Stimulated activated memory B cell treated with anti-CD40 and anti-IgM and Interleukin-4, amounts not matched to agents 10 μg/mL and 1 μg/mL and 100 μg/mL, for 72 hours (primary cell): Measurements from ENCODE around the gene CETP.
"Not testable (repeated sequence)": the region's sequence is repeated elsewhere in the genome, so short reads cannot be mapped to it uniquely, and the experiment has no call there.

Experiments
- ATAC-seq: fragments of 150-1000 bp; cut with Tn5 transposase; 2 replicates; pipeline ENCODE4 v1.10.0; 2021
- H3K27ac Mint-ChIP-seq: one replicate; pipeline ENCODE4 v1.8.0; 2022; ENCODE audit warnings: mild to moderate bottlenecking, mixed read lengths
- H3K27me3 Mint-ChIP-seq: one replicate; pipeline ENCODE4 v1.8.0; 2022; ENCODE audit warnings: mixed read lengths
- H3K36me3 Mint-ChIP-seq: one replicate; pipeline ENCODE4 v1.8.0; 2022; ENCODE audit warnings: mixed read lengths
- H3K4me1 Mint-ChIP-seq: one replicate; pipeline ENCODE4 v1.8.0; 2022; ENCODE audit warnings: mixed read lengths
- H3K4me3 Mint-ChIP-seq: one replicate; pipeline ENCODE4 v1.8.0; 2022; ENCODE audit warnings: mild to moderate bottlenecking, moderate library complexity, mixed read lengths
- H3K9me3 Mint-ChIP-seq: one replicate; pipeline ENCODE4 v1.8.0; 2022; ENCODE audit warnings: mixed read lengths

Gene CETP

GRCh38 chr16:57001026-57001679, 39.4 kb downstream of the CETP start:
- Mint-ChIP-seq H3K4me3 (peak overlapping the region; percentile 72), H3K27me3 (no peaks in the 10 kb centered on the region), H3K9me3 (peaks cover 5% of the 10 kb centered on the region), H3K27ac (peak overlapping the region; percentile 94), H3K4me1 (peaks cover 92% of the 10 kb centered on the region), H3K36me3 (peaks cover 64% of the 10 kb centered on the region)
- peak; percentile 1 for ATAC-seq

GRCh38 chr16:57003439-57004386, 42.0 kb downstream of the CETP start:
- peaks cover 60% of the 10 kb centered on the region for H3K36me3 Mint-ChIP-seq
- peak; percentile 40 for ATAC-seq
- no peaks in the 10 kb centered on the region for H3K27me3 Mint-ChIP-seq
- H3K9me3 Mint-ChIP-seq, result peaks cover 5% of the 10 kb centered on the region
- peak overlapping the region; percentile 94 for H3K27ac Mint-ChIP-seq
- peaks cover 88% of the 10 kb centered on the region for H3K4me1 Mint-ChIP-seq
- peak overlapping the region; percentile 85 for H3K4me3 Mint-ChIP-seq

- peaks cover 63% of the 10 kb centered on the region for H3K36me3 Mint-ChIP-seq
- no peaks in the 10 kb centered on the region for H3K27me3 Mint-ChIP-seq
- H3K27ac Mint-ChIP-seq, result peak overlapping the region; percentile 94
- peaks cover 88% of the 10 kb centered on the region for H3K4me1 Mint-ChIP-seq
- peaks cover 5% of the 10 kb centered on the region for H3K9me3 Mint-ChIP-seq
- ATAC-seq, result peak; percentile 24
- peak overlapping the region; percentile 85 for H3K4me3 Mint-ChIP-seq
Observed at GRCh38 chr16:57004387-57005250, 42.9 kb downstream of the CETP start.

DNA sequence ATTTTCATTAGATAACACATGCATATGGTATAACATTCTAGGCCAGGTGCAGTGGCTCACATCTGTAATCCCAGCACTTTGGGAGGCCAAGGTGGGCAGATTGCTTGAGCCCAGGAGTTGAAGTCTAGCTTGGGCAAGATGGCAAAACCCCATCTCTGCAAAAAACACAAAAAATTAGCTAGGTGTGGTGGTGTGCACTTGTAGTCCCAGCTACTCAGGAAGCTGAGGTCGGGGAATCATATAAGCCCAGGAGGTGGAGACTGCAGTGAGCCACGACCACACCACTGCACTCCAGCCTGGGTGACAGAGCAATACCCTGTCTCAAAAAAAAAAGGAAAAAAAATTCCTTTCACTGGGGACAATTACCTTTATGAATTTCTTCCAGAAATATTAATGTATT, 43.8 kb downstream of the CETP start:
- Mint-ChIP-seq H3K27ac (peak overlapping the region; percentile 94), H3K36me3 (peaks cover 72% of the 10 kb centered on the region), H3K4me1 (peaks cover 88% of the 10 kb centered on the region), H3K4me3 (peak overlapping the region; percentile 85)
- H3K27me3 Mint-ChIP-seq, ATAC-seq, H3K9me3 Mint-ChIP-seq: not testable (repeated sequence)

GRCh38 chr16:57007050-57007449, 45.3 kb downstream of the CETP start:
- Mint-ChIP-seq H3K36me3 (peaks cover 64% of the 10 kb centered on the region), H3K4me1 (peaks cover 87% of the 10 kb centered on the region), H3K27me3 (no peaks in the 10 kb centered on the region), H3K9me3 (peaks cover 1% of the 10 kb centered on the region), H3K27ac (peak overlapping the region; percentile 94), H3K4me3 (peak overlapping the region; percentile 60)
- no peak for ATAC-seq

GRCh38 chr16:57007530-57007929, 45.8 kb downstream of the CETP start:
- ATAC-seq, result peak; percentile 54
- peaks cover 66% of the 10 kb centered on the region for H3K36me3 Mint-ChIP-seq
- no peaks in the 10 kb centered on the region for H3K27me3 Mint-ChIP-seq
- H3K9me3 Mint-ChIP-seq, result no peaks in the 10 kb centered on the region
- H3K27ac Mint-ChIP-seq, result peak overlapping the region; percentile 94
- peak overlapping the region; percentile 15 for H3K4me3 Mint-ChIP-seq
- H3K4me1 Mint-ChIP-seq, result peaks cover 88% of the 10 kb centered on the region

GRCh38 chr16:57008440-57008839, 46.7 kb downstream of the CETP start:
- ATAC-seq, result no peak
- peaks cover 60% of the 10 kb centered on the region for H3K36me3 Mint-ChIP-seq

DNA sequence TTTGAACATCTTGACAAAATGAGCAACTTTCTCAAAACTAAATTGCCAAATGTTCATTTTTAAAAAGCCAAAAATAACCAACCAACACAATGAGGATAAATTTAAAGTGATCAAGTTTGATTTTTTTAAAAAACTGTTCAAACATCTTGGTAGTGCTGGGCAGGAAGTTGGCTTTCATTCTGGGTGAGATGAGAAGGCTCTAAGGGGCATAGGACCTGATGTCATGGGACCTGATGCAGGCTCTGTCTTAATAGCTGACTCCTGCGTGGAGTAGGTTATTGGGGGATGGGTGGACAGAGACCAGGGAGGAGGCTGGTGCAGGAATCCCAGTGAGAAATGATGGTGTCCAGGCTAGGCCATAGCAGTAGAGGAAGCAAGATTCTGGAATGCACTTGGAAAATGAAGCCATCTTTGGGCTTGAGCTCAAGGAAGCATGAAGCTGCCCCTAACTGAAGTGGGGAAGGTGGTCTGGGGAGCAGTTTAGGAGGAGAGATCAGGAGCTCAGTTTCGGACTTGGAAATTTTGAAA, 48.0 kb downstream of the CETP start:
- Mint-ChIP-seq H3K27me3 (no peaks in the 10 kb centered on the region), H3K4me1 (peaks cover 84% of the 10 kb centered on the region), H3K9me3 (no peaks in the 10 kb centered on the region), H3K27ac (peak overlapping the region; percentile 89), H3K4me3 (peak overlapping the region; percentile 48), H3K36me3 (peaks cover 56% of the 10 kb centered on the region)
- ATAC-seq, result no peak

More at GRCh38 chr16:57008440-57008839, 46.7 kb downstream of the CETP start:
- Mint-ChIP-seq H3K27ac (peak overlapping the region; percentile 89), H3K4me3 (no peak overlapping the region), H3K27me3 (no peaks in the 10 kb centered on the region), H3K4me1 (peaks cover 84% of the 10 kb centered on the region), H3K9me3 (no peaks in the 10 kb centered on the region)

- Mint-ChIP-seq H3K36me3 (peaks cover 56% of the 10 kb centered on the region), H3K9me3 (no peaks in the 10 kb centered on the region), H3K27ac (peak overlapping the region; percentile 89), H3K4me1 (peaks cover 79% of the 10 kb centered on the region), H3K4me3 (no peak overlapping the region), H3K27me3 (no peaks in the 10 kb centered on the region)
- ATAC-seq, result no peak
Observed at GRCh38 chr16:57012353-57012752, 50.6 kb downstream of the CETP start.

DNA sequence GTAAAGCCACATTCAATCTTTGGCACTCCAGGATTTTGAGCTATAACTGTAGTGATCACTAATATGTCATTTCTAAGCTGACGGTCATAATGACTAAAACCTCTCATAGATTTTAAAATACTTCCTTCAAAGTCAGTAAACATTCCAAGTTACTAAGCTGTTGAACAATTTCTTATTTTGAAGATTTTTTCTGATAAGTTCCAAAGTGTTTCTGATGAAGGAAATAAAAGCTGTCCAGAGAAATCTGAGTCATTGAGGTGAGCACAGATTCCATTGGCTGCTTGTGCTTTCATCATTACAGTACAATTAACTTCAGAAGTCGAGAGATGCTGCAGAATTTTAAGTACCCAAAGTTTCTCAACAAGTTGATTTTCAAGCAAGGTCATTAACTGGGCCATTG, 51.5 kb downstream of the CETP start:
- ATAC-seq, result no peak
- H3K27ac Mint-ChIP-seq, result peak overlapping the region; percentile 95
- H3K9me3 Mint-ChIP-seq, result no peaks in the 10 kb centered on the region
- no peaks in the 10 kb centered on the region for H3K27me3 Mint-ChIP-seq
- peaks cover 84% of the 10 kb centered on the region for H3K4me1 Mint-ChIP-seq
- H3K4me3 Mint-ChIP-seq, result no peak overlapping the region
- peaks cover 65% of the 10 kb centered on the region for H3K36me3 Mint-ChIP-seq

GRCh38 chr16:57013902-57014301, 52.2 kb downstream of the CETP start:
- peaks cover 72% of the 10 kb centered on the region for H3K36me3 Mint-ChIP-seq
- H3K9me3 Mint-ChIP-seq, result no peaks in the 10 kb centered on the region
- H3K4me3 Mint-ChIP-seq, result peak overlapping the region; percentile 34
- no peak for ATAC-seq
- no peaks in the 10 kb centered on the region for H3K27me3 Mint-ChIP-seq
- H3K27ac Mint-ChIP-seq, result peak overlapping the region; percentile 95
- peaks cover 84% of the 10 kb centered on the region for H3K4me1 Mint-ChIP-seq

GRCh38 chr16:57016301-57016700, 54.6 kb downstream of the CETP start:
- Mint-ChIP-seq H3K4me1 (peaks cover 81% of the 10 kb centered on the region), H3K9me3 (no peaks in the 10 kb centered on the region), H3K4me3 (no peak overlapping the region), H3K27me3 (no peaks in the 10 kb centered on the region), H3K36me3 (peaks cover 80% of the 10 kb centered on the region), H3K27ac (peak overlapping the region; percentile 64)
- ATAC-seq, result no peak

- ATAC-seq, result no peak
- Mint-ChIP-seq H3K27me3 (no peaks in the 10 kb centered on the region), H3K9me3 (no peaks in the 10 kb centered on the region), H3K36me3 (peaks cover 84% of the 10 kb centered on the region), H3K4me3 (no peak overlapping the region), H3K4me1 (peaks cover 82% of the 10 kb centered on the region), H3K27ac (peak overlapping the region; percentile 64)
Observed at GRCh38 chr16:57016831-57017230, 55.1 kb downstream of the CETP start.

DNA sequence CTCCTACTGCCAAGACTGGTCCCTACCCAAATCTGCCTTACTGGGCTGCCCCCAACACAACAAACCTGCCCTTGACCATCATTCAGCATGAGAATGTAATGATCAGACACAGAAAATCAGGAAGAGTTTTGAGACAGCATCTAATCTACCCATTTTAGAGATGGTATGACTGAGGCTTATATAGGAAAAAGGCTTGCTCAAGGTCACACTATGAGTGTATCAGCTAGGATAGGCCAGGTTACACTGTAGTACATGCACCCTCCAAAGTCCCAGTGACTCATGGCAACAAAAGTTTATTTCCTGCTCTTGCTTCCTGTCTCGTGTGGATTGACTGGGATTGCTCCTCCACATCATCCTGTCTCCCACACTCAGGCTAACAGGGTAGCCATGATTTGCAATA, 55.5 kb downstream of the CETP start:
- H3K36me3 Mint-ChIP-seq, result peaks cover 84% of the 10 kb centered on the region
- no peak for ATAC-seq
- H3K4me3 Mint-ChIP-seq, result no peak overlapping the region
- no peaks in the 10 kb centered on the region for H3K9me3 Mint-ChIP-seq
- no peaks in the 10 kb centered on the region for H3K27me3 Mint-ChIP-seq
- peaks cover 82% of the 10 kb centered on the region for H3K4me1 Mint-ChIP-seq
- peak overlapping the region; percentile 64 for H3K27ac Mint-ChIP-seq

DNA sequence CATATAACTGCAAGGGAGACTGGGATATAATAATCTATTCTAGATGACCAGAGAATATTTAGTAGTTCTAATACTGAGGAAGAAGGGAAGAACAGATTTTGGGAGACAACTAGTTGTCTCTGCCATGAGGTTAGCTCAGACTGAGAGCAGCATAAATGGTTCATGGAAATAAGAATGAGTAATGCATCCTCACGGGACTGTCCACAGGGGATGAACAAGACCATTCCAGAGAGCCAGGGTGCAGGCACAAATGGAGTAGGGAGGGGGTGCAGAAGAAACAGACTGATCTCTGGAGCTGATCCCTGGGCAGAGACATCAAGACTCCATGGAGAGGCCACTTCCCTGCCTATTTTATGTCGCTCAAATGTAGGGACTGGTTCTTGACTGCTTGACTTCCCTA, 58.0 kb downstream of the CETP start:
- no peak overlapping the region for H3K4me3 Mint-ChIP-seq
- peak overlapping the region; percentile 82 for H3K27ac Mint-ChIP-seq
- no peaks in the 10 kb centered on the region for H3K9me3 Mint-ChIP-seq
- ATAC-seq, result no peak
- peaks cover 95% of the 10 kb centered on the region for H3K36me3 Mint-ChIP-seq
- H3K27me3 Mint-ChIP-seq, result no peaks in the 10 kb centered on the region
- H3K4me1 Mint-ChIP-seq, result peaks cover 86% of the 10 kb centered on the region
